HCT116 (cell line): ENCODE measurements around the gene SORCS2. TPM values are rescaled to one million over a fixed set of nuclear protein-coding genes. Genes with fewer than 3 reads are reported as not detected.

Experiments used
- ATAC-seq: fragments of 200-7000 bp; cut with Tn5 transposase; 2 replicates; pipeline ENCODE4 v1.9.1; 2020; ENCODE audit warnings: mild to moderate bottlenecking, moderate library complexity
- BruUV-seq: library from RNA; stranded (reverse); fragments of 400-500 nt; replicated peaks from 2 replicates; lab custom pipeline; 2021; lab: Mats Ljungman, UMichigan
- CTCF ChIA-PET: fragments of 300-600 bp; sonication (Branson Sonifier 250); formaldehyde crosslinking; loops from one replicate; lab custom pipeline; 2021; ENCODE audit warnings: antibody characterized with exemption; lab: Charles Lee
- POLR2A ChIA-PET: fragments of 300-600, 350-600 bp; sonication (Branson Sonifier 250); formaldehyde crosslinking; loops from one replicate; lab custom pipeline; 2021; ENCODE audit warnings: antibody characterized with exemption; lab: Charles Lee
- RAD21 ChIA-PET, 2 experiments: fragments of 300-600 bp; sonication (Branson Sonifier 250); formaldehyde crosslinking; loops; one replicate each; lab custom pipeline; 2023; ENCODE audit warnings: low total read pairs in 2 of 2; ENCODE audit not compliant: uncharacterized antibody in 2 of 2, unreplicated experiment in 2 of 2, low non-redundant PET in 1 of 2; lab: Charles Lee
- DNase-seq: peaks from one replicate; pipeline ENCODE4 v3.0.0-alpha.2; 2010; ENCODE audit warnings: low read depth, low spot score
- H2AFZ ChIP-seq: fragments of 200-600 bp; shearing (Covaris generic), sonication (generic); 2 replicates; pipeline ENCODE4 v1.6.1; 2017; ENCODE audit warnings: low read depth, mixed run types, mixed read lengths, antibody characterized with exemption, low read length; ENCODE audit not compliant: poor library complexity, severe bottlenecking
- H3K27ac ChIP-seq: 2 replicates; pipeline ENCODE4 v1.5.1; 2012; ENCODE audit warnings: low read depth, low read length
- H3K27me3 ChIP-seq: fragments of 200-600 bp; sonication (generic); 2 replicates; pipeline ENCODE4 v1.6.1; 2016; ENCODE audit warnings: mixed run types, low read length, mixed read lengths; ENCODE audit not compliant: insufficient read depth
- H3K36me3 ChIP-seq, 2 experiments: fragments of 200-500 bp in 1 of 2; fragments of 200-600 bp in 1 of 2; sonication (Bioruptor generic) in 1 of 2; sonication (generic) in 1 of 2; 2 replicates each; pipeline versions ENCODE4 v1.5.1 to v1.6.1; 2014 to 2016; ENCODE audit warnings: low read length in 2 of 2, inconsistent platforms in 1 of 2, mixed read lengths in 1 of 2, mixed run types in 1 of 2; ENCODE audit not compliant: insufficient read depth in 2 of 2, control insufficient read depth in 1 of 2
- H3K4me1 ChIP-seq, 2 experiments: fragments of 200-600 bp in 1 of 2; sonication (generic) in 1 of 2; 2 replicates each; pipeline versions ENCODE4 v1.5.1 to v1.6.1; 2012 to 2017; ENCODE audit warnings: low read length in 2 of 2, inconsistent platforms in 1 of 2, mild to moderate bottlenecking in 1 of 2, mixed read lengths in 1 of 2, mixed run types in 1 of 2, moderate library complexity in 1 of 2; ENCODE audit not compliant: insufficient read depth in 2 of 2, control insufficient read depth in 1 of 2
- H3K4me2 ChIP-seq: fragments of 200-600 bp; sonication (generic); 2 replicates; pipeline ENCODE4 v1.6.1; 2017; ENCODE audit warnings: mixed run types, low read length, mixed read lengths
- H3K4me3 ChIP-seq, 2 experiments: fragments of 200-600 bp in 1 of 2; sonication (generic) in 1 of 2; replicated peaks in 1 of 2; 2 replicates each; pipeline ENCODE4 v1.5.1; 2011 to 2016; ENCODE audit warnings: low read length in 2 of 2, control low read depth in 1 of 2, low read depth in 1 of 2, mild to moderate bottlenecking in 1 of 2, mixed read lengths in 1 of 2, mixed run types in 1 of 2
- H3K79me2 ChIP-seq: fragments of 200-600 bp; sonication (generic); 2 replicates; pipeline ENCODE4 v1.6.1; 2017; ENCODE audit warnings: mild to moderate bottlenecking, mixed run types, low read length, moderate library complexity, mixed read lengths; ENCODE audit not compliant: insufficient read depth
- H3K9ac ChIP-seq: fragments of 200-600 bp; sonication (generic); 2 replicates; pipeline ENCODE4 v1.6.1; 2016; ENCODE audit warnings: low read length, mixed read lengths
- H3K9me2 ChIP-seq: fragments of 200-600 bp; sonication (generic), shearing (Covaris generic); 2 replicates; pipeline ENCODE4 v1.6.1; 2017; ENCODE audit warnings: mixed run types, mild to moderate bottlenecking, moderate library complexity; ENCODE audit not compliant: insufficient read depth
- H3K9me3 ChIP-seq, 2 experiments: fragments of 200-500 bp in 1 of 2; fragments of 200-600 bp in 1 of 2; sonication (Bioruptor generic) in 1 of 2; sonication (generic) in 1 of 2; 2 replicates each; pipeline ENCODE4 v1.6.1; 2014 to 2017; ENCODE audit warnings: low read length in 2 of 2, mixed read lengths in 2 of 2, inconsistent platforms in 1 of 2, low read depth in 1 of 2, mild to moderate bottlenecking in 1 of 2, mixed run types in 1 of 2, moderate library complexity in 1 of 2; ENCODE audit not compliant: control insufficient read depth in 1 of 2, insufficient read depth in 1 of 2
- H4K20me1 ChIP-seq: fragments of 200-600 bp; sonication (generic), shearing (Covaris generic); 2 replicates; pipeline ENCODE4 v1.6.1; 2017; ENCODE audit warnings: mixed run types, mild to moderate bottlenecking, moderate library complexity; ENCODE audit not compliant: insufficient read depth
- FOSL1 ChIP-seq: IDR thresholded peaks from 2 replicates; pipeline ENCODE4 v1.6.1; 2012; ENCODE audit warnings: low read depth
- POLR2A ChIP-seq: IDR thresholded peaks from 2 replicates; pipeline ENCODE4 v1.7.0; 2011; ENCODE audit warnings: borderline replicate concordance; ENCODE audit not compliant: insufficient read depth, insufficient read length; ENCODE audit errors: extremely low read depth
- POLR2AphosphoS5 ChIP-seq: IDR thresholded peaks from 2 replicates; pipeline ENCODE4 v1.6.1; 2011; ENCODE audit warnings: mild to moderate bottlenecking, low read depth, low read length, moderate library complexity
- SP1 ChIP-seq: IDR thresholded peaks from 2 replicates; pipeline ENCODE4 v1.6.1; 2012; ENCODE audit warnings: low read depth
- YY1 ChIP-seq: IDR thresholded peaks from 2 replicates; pipeline ENCODE4 v1.6.1; 2011; ENCODE audit warnings: low read length, low read depth, moderate library complexity, mild to moderate bottlenecking; ENCODE audit not compliant: insufficient replicate concordance; ENCODE audit errors: extremely low read depth
- ZBTB33 ChIP-seq: IDR thresholded peaks from 2 replicates; pipeline ENCODE4 v1.6.1; 2011; ENCODE audit warnings: mild to moderate bottlenecking, low read length, moderate library complexity; ENCODE audit not compliant: insufficient replicate concordance; ENCODE audit errors: extremely low read depth
- intact Hi-C: fragments of 100-400 bp; cut with micrococcal nuclease; formaldehyde crosslinking; loops from 2 replicates; pipeline ENCODE4 v1.10.0; 2022
- total RNA-seq: library from RNA; stranded (reverse); gene quantifications from one replicate; pipeline ENCODE4 v1.2.1, GENCODE V29; 2021; ENCODE audit not compliant: unreplicated experiment
- TF ChIP-seq, protein P1 (sequence below), 3 experiments: fragments of 200-600 bp in 1 of 3; sonication (generic) in 1 of 3; IDR thresholded peaks in 2 of 3; conservative IDR thresholded peaks in 1 of 3; 2 replicates each; pipeline ENCODE4 v1.5.1; 2012 to 2017; ENCODE audit warnings: low read depth in 2 of 3, low read length in 2 of 3, antibody characterized with exemption in 1 of 3, borderline replicate concordance in 1 of 3, control low read depth in 1 of 3, mild to moderate bottlenecking in 1 of 3, mixed read lengths in 1 of 3, mixed run types in 1 of 3, moderate library complexity in 1 of 3; ENCODE audit not compliant: insufficient read depth in 1 of 3

The SORCS2 gene
- total RNA-seq, 1 experiment from 2014 or later, result 0.37 TPM

DNA sequence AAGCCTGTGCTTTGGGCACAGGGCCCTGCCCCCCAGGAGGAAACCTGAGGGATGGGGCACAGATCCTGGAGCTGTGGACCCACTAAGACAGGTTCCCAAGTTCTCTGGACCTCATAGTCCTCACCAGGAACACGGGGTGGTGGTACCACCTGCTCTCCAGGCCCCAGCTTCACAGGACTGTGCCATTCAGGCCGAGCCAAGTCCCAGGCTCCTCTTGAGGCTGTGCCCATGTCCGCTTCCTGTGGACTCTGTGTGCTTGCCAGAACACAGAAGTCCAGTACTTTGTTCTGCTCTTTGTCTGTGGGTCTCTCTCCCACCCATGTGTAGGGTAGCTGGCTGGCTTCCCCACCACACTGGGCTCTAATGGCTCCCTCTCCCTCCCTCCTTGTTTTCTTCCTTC lies 346.8 kb downstream of the SORCS2 start:
- no peak for TF ChIP-seq YY1
- TSS peak; percentile 78 for BruUV-seq
- Histone ChIP-seq H3K4me1 (peaks cover 4 to 20% of the 10 kb centered on the region in 2 experiments), H3K9ac (peak overlapping the region; percentile 56), H3K27ac (peak overlapping the region; percentile 43), H4K20me1 (no peaks in the 10 kb centered on the region), H3K27me3 (no peaks in the 10 kb centered on the region), H3K4me3 (peak overlapping the region; percentile 48 to 63), H3K9me3 (no peaks in the 10 kb centered on the region), H3K36me3 (no peaks in the 10 kb centered on the region), H3K4me2 (peak overlapping the region; percentile 83), H3K9me2 (no peaks in the 10 kb centered on the region), H2AFZ (no peak overlapping the region), H3K79me2 (no peaks in the 10 kb centered on the region)
- CTCF ChIA-PET, result no interaction called here
- peak; percentile 1; the same call in 1 of the 2 replicates for ATAC-seq
- POLR2A ChIA-PET, result no interaction called here
- no peak for DNase-seq
- RAD21 ChIA-PET, result no interaction called here
- intact Hi-C loops, result no loop called here

DNA sequence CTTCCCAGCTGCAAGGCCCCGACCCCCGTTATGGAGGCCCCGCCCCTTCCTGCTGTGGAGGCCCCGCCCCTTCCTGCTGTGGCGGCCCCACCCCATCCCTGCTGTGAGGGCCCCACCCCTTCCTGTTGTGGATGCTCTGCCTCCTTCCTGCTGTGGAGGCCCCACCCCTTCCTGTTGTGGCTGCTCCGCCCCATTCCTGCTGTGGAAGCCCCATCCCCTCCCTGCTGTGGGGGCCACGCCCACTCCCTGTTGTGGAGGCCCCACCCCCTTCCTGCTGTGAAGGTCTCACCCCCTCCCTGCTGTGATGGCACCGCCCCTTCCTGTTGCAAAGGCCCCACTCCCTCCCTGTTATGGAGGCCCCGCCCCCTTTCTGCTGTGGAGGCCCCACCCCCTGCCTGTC lies 347.3 kb downstream of the SORCS2 start:
- intact Hi-C loops, result no loop called here
- RAD21 ChIA-PET, result no interaction called here
- Histone ChIP-seq H3K4me3 (peak overlapping the region; percentile 48 to 63), H2AFZ (no peak overlapping the region), H3K27ac (peak overlapping the region; percentile 43; the same call in 1 of the 2 replicates), H3K79me2 (no peaks in the 10 kb centered on the region)
- DNase-seq (peak; percentile 92), ATAC-seq (peak; percentile 95)
- no peak for TF ChIP-seq FOSL1
- TF ChIP-seq ZBTB33, result no peak
- no peak for TF ChIP-seq POLR2AphosphoS5
- TF ChIP-seq SP1, result peak; percentile 74
- TF ChIP-seq, protein P1, sequence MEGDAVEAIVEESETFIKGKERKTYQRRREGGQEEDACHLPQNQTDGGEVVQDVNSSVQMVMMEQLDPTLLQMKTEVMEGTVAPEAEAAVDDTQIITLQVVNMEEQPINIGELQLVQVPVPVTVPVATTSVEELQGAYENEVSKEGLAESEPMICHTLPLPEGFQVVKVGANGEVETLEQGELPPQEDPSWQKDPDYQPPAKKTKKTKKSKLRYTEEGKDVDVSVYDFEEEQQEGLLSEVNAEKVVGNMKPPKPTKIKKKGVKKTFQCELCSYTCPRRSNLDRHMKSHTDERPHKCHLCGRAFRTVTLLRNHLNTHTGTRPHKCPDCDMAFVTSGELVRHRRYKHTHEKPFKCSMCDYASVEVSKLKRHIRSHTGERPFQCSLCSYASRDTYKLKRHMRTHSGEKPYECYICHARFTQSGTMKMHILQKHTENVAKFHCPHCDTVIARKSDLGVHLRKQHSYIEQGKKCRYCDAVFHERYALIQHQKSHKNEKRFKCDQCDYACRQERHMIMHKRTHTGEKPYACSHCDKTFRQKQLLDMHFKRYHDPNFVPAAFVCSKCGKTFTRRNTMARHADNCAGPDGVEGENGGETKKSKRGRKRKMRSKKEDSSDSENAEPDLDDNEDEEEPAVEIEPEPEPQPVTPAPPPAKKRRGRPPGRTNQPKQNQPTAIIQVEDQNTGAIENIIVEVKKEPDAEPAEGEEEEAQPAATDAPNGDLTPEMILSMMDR (IDR thresholded peaks at IDR 0.05 in 2 of 3, conservative IDR thresholded peaks at IDR 0.05 in 1 of 3; ENCODE audit: borderline replicate concordance in 1 of 3, insufficient read depth in 1 of 3, low read depth in 2 of 3, low read length in 2 of 3), result no peak
- no peak for TF ChIP-seq POLR2A
- TF ChIP-seq, all 23 proteins: peak for 1
- H3K4me1 ChIP-seq, result peaks cover 4 to 20% of the 10 kb centered on the region in 2 experiments
- H3K27me3 ChIP-seq, result no peaks in the 10 kb centered on the region
- no peaks in the 10 kb centered on the region for H3K36me3 ChIP-seq
- peak overlapping the region; percentile 83 for H3K4me2 ChIP-seq
- H3K9me2 ChIP-seq, result no peaks in the 10 kb centered on the region
- no TSS peak for BruUV-seq
- H3K9ac ChIP-seq, result peak overlapping the region; percentile 56; the same call in 1 of the 2 replicates
- no peaks in the 10 kb centered on the region for H4K20me1 ChIP-seq
- CTCF ChIA-PET, result no interaction called here
- H3K9me3 ChIP-seq, result no peaks in the 10 kb centered on the region
- POLR2A ChIA-PET, result no interaction called here
